Stimulated activated CD8-positive, alpha-beta memory T cell treated with anti-CD3 and anti-CD28 coated beads, Interleukin-12 subunit alpha, Interleukin-12 subunit beta, amount 100 ng/mL, for 24 hours (primary cell): ENCODE measurements around the gene CBY2.

Source experiments
- DNase-seq: peaks from one replicate; pipeline ENCODE4 v3.0.0-alpha.2; 2020; ENCODE audit errors: extremely low read depth

Gene CBY2

DNA sequence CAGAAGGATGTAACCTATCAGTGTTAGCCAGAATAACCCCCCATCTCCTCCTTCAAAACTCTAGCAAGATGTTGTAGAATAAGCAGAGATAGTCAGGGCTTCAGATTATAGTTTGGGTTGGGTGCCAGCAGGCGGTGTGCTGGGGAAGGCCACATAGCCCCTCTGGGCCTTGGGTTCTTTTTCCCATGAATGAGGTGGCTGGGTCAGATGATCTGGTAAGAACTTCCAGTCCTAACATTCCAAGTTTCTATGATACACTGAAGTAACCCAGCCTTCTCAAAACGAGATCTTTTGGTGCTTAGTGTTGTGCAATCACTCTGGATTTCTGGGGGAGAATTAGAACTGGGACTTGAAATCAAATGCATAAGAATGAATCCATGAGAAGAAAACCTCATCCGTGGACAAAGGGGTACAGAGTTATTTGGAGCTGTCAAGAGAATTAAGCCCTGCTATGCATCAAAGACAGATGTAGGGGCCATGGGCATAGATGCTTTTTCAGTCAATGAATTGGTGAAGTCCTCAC lies 810 bp downstream of the CBY2 start:
- no peak for DNase-seq

- no peak for DNase-seq
These were observed 2.2 kb downstream of the CBY2 start for GRCh38 chr13:45704211-45704739.

DNA sequence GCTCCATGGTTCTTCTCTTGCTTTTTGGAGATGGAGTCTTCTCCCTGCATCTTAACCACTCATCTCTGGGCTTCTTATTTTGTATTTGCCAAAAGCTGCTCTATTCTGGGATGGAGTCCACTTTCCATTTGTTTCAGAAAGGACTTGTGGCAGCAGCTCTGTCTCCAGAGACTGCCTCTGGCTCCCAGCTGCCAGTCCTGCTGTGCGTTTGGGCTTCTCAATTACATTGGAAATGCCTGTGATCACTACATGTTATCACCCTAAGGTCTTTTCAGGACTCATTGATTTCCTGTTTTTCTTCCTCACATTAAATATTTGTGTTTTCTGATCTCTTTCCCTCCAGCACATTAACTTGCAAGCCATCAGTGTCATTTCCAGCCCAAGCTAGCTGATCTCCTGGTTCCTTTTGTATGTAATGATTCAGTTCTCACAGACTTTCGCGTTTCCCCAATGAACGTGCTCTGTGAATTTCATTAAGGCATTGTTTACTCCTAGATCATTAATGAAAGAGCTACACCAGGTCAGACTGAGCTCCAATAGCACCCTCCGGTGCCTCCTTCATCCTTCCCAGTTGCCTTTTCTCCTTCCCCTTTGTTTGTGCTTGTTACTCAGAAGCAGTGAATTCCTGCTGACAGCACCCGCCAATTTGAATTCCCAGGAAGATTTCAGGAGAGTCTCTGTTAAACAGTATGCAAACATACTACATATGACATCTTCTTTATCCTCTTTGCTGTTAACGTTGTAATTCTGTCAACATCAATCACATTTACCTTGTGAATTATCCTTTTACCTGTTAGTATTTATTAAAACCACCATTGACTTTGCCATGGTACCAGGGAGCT lies 3.0 kb downstream of the CBY2 start:
- DNase-seq: no peak

GRCh38 chr13:45705918-45706317 lies 3.8 kb downstream of the CBY2 start:
- no peak for DNase-seq

DNA sequence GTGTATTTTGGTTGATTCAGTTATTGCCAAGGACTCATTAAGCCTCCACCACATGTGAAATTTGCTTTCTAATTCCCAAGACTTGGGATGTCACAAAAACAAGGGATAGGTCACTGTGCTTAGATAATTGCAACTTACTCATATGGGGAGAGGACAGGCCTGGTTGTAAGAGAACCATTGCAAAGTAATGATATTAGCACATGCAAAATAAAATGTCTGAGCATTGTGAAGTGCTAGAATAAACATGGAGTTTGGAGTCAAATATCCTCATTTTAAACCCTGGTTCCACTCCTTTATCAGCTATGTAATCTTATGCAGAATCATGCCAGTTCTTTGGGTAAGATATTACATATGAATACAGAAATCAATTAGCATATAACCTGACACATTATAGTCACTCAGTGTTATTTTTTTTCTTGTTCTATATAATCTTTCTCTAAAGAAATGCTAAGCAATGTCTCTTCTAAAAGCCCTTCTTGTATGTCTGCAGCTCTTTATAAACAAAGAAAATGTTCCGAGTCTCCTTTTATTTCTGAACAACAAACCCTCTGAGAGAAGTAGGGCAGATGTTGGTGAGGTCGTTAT lies 5.5 kb downstream of the CBY2 start:
- DNase-seq: no peak

- DNase-seq: no peak
These were observed 9.8 kb downstream of the CBY2 start for GRCh38 chr13:45711951-45712350.

GRCh38 chr13:45713106-45713690 lies 11.1 kb downstream of the CBY2 start:
- no peak for DNase-seq

GRCh38 chr13:45713721-45714120 lies 11.6 kb downstream of the CBY2 start:
- no peak for DNase-seq

GRCh38 chr13:45714170-45714569 lies 12.1 kb downstream of the CBY2 start:
- DNase-seq: no peak

- no peak for DNase-seq
These were observed 13.2 kb downstream of the CBY2 start for GRCh38 chr13:45715351-45715750.

DNA sequence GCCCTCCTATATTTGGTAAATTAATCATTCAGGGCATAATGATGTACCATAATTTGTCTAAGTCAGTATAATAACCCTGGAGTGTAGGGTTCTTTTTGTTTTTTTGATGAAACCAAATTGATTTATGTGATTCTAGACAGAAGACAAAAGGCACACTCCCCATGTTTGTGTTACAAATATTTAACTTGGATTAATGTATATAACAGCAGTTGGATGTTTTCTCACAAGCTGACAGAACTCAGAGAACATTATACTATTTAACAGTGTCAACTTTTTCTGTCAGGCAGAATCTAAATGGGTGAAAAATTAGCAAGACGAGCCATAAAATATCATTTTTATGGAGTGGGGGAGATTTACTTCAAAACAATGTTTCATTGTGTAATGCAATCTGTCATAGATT lies 15.2 kb downstream of the CBY2 start:
- no peak for DNase-seq

GRCh38 chr13:45718063-45718462 lies 15.9 kb downstream of the CBY2 start:
- no peak for DNase-seq

DNA sequence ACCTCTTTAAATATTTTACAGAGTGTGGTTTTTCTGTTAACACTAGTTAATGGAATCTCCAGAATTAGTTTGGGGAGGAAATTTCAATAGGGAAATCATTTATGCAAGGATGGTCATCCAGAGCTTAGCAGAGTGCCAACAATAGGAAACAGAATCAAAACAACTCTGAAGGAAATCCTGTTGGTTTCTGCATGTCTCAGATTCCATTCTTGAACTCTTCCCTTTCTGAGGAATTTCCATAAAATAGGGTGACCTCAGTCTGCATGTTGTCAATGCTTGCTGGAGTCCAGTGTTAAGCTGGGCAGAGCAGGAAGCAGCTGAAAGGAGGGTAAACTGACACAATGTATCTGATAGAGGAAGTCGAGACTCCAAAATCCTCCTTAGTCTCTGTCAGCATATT lies 16.9 kb downstream of the CBY2 start:
- DNase-seq: no peak

GRCh38 chr13:45721203-45721731 lies 19.1 kb downstream of the CBY2 start:
- DNase-seq: no peak

GRCh38 chr13:45723798-45724197 lies 21.7 kb downstream of the CBY2 start:
- no peak for DNase-seq

DNA sequence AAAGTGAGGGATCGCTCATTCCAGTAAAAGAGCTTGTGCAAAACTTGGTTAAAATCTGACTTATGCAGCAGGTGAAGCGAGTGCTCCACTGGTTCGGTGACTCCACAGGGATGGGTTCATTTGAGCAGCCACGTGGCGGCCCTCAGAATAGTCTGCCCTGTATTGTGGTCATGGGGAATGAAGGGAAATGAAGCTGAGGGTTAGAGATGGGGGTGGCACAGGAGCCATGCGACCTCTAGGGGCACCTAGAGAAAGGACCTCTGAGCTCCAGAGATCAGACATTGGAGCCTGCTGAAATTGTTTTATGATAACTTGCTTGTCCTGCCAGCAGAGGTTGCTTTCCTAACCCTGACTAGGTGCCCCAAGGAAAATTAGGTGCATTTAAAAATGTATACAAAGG lies 26.6 kb downstream of the CBY2 start:
- no peak for DNase-seq

- no peak for DNase-seq
These were observed 29.3 kb downstream of the CBY2 start for GRCh38 chr13:45731455-45731854.

DNA sequence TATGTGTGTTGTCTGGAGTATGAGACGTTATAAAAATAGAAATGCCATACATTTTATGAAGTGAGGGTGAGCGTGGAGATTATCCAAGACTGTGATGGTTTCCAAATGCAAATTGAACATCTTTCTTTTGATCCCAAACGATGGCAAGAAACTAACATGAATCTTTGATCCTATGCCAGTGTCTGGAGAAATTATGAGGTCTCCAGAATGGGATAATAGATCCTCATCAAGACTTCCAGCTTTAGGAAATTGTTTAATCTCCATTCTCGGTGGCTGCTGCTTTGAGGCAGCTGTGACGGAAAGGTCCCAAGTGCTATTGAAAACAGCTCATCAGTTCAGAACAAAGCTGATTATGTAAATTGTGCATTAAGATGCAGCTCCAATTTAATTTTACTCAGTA lies 30.8 kb downstream of the CBY2 start:
- no peak for DNase-seq

DNA sequence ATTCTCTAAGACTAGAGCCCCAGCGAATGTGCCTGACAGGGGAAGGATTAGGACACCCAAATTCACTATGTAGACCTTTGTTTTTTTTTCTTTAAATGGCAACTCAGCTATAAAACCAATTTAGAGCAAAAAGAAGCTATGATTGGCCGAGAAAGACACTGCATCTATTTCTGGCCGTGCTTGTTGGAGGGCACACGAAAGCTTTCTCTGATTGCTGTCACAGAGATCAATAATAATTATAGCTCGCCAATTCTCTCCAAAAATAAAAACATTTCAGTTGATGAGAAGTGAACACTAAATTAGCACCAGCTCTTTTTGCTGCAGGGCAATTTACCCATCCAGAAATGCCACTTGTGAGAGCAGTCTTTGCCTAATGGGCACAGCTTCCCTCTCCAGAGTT lies 31.2 kb downstream of the CBY2 start:
- no peak for DNase-seq

DNA sequence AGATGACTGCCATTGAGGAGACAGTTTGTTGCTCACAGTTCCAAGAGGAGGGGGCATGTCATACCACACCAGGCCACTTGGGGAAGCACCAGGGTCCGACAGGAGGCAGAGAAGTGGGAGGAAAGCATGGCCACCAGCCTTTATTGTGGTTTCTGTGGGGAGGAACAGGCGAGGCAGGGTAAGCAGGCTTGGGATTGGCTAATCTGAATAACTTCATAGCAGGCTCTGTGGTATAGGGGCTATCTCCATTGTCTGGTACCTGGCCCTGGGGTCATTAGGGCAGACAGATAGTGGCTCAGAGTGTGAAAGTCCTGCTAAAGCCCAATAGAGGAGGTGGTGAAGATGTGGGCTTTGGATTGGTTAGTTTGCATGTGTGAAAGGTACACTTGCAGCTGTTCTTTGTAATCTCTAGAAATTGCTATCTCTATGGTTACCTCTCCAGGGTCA lies 35.5 kb downstream of the CBY2 start:
- no peak for DNase-seq

DNA sequence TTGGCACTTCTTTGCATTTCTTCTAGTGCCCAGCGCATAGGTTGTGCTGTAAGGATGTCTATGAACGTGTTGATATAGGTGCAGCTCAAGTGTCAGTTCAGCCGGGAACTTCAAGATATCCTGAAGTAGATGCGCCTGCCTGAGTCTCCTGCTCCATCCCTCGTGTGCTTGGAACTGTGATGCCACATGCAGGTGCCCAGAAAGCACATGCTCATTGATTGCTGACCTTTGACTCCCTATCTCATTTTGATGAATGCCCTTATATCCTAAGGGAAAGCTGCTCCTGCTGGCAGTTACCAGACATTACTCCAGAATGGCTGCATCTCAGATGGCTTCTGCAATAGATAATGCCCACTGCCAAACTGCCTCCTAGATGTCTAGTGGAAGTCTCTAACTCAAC lies 40.9 kb downstream of the CBY2 start:
- DNase-seq: no peak

DNA sequence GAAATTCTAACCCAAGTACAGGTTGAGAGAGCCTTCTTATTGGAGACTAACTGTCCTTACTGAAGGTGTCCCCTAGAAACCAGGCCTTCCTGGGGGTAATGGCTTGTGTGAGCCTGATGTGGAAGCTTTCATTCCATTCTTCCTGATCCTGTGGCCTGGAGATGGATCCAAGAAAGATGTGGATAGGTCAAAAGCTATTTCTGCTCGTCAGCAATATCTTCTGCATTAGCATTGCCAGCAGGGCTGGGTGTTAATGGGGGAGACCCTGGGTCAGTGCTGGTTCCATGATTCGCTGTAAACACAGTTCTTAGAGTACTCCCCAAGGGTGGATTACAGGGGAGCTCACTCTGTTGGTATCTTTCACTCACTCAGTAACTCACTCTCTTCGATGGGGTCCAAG lies 42.9 kb downstream of the CBY2 start:
- DNase-seq: no peak
